GM19193 (cell line): Measurements from ENCODE around the gene TGM3.

Experiments used
- POLR2A ChIP-seq: IDR thresholded peaks from 4 replicates; pipeline ENCODE4 v1.6.1; 2011; ENCODE audit not compliant: insufficient read depth, insufficient read length; ENCODE audit errors: extremely low read depth

The TGM3 gene

GRCh38 chr20:2335096-2335870 is 39.5 kb downstream of the TGM3 start:
- TF ChIP-seq POLR2A: no peak

DNA sequence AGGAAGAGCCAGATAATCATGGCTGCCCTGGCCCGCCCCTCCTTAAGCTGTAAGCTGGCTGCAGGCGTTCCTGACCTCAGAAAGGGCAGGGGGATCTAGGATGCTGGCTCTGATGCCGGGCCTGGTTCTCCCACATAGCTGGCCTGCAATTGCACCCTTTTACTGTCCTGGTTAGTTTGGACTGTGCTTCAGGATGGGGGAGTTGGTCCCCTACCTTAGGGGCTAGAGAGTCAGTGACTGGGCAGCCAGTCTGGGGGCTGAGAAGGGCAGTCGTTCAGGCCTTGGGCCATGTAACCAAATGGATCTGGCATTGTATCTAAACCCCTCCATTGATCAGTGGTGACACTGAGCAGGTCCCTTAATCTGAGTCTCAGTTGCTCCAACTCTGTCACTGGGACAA is 40.7 kb downstream of the TGM3 start:
- no peak for TF ChIP-seq POLR2A

GRCh38 chr20:2337142-2337541 is 41.3 kb downstream of the TGM3 start:
- TF ChIP-seq POLR2A: no peak

DNA sequence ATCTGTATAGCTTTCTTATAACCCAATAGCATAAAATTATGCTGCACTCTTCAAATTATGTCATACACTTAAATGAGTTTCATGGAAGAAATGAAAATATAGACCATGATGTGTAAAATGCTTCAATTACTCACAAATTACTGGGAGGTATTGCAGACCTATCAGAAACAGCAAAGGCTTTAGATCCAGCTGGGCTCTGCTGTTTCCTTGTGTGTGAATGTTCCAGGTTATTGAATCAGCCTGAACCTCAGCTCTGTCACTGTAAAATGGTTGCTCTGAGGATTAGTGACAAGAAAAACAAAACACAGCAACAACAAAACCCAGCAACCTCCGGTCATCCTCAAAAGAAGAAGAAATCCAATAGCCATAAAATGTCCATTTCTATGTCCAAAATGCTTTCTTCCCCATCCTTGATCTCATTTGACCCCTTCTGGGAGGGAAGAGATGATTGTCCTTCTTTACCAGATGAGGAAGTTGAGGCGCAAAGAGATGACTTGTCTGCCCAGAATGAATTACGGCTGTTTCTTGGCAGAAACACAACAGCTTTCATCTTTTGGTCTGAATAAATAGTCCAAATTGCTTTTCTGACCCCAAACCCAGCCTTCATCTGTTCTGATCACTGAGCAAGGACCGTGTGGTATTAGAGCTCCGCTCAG is 42.7 kb downstream of the TGM3 start:
- no peak for TF ChIP-seq POLR2A

DNA sequence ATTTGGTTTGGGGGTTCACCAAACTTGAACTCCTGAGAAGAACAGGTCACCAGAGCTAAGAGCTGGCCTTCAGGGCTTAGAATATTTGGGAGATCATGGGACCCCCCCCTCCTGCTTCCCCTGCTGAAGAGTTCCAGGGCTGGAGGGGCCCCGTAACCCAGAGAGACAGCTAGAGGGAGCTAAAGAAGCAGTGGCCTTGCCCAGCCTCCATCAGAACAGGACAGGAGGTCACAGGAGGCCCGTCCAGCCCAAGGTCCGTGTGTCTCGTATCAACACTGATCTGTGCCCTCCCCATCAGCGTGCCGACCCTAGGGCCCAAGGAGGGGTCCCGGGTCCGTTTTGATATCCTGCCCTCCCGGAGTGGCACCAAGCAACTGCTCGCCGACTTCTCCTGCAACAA is 44.3 kb downstream of the TGM3 start:
- no peak for TF ChIP-seq POLR2A

DNA sequence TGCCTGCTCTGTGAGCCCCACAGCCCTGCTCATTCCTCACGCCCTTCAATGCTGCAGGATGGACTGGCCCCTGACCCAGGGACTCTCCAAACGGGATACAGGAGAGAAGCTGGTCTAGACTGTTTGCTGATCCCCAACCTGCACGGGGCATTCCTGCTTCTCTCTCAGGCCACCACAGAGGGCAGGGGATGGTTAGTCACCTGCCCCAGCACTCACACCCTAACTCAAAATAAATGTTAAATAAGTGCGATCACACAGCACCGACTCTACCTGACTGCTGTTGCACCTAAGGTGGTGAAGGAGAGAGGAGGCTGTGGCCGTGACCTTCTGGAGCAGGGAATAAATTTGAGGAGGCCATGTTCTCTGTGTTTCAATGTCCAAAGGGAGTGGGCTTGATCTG is 45.0 kb downstream of the TGM3 start:
- TF ChIP-seq POLR2A: no peak

GRCh38 chr20:2341336-2341735 is 45.5 kb downstream of the TGM3 start:
- TF ChIP-seq POLR2A: no peak

GRCh38 chr20:2342243-2342642 is 46.4 kb downstream of the TGM3 start:
- TF ChIP-seq POLR2A: no peak

DNA sequence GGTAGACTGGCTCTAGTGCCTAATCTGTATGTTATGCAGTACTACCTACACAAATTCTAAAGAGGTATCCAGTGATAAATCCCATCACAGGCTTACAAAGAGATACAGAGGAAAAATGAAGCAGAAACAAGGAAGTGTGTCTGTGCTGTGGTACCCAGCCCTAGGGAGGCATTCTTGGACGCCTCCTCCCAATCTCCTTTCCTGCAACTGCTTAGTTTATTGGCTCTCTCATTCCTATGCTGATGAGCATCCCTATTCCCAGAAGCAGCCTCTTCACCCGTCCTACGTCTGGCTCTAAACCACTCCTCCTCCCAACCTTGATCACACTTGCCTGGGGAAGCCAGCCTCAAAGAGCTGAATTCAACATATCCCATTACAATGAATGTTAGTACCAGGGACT is 50.4 kb downstream of the TGM3 start:
- TF ChIP-seq POLR2A: no peak

GRCh38 chr20:2348336-2348735 is 52.5 kb downstream of the TGM3 start:
- no peak for TF ChIP-seq POLR2A

DNA sequence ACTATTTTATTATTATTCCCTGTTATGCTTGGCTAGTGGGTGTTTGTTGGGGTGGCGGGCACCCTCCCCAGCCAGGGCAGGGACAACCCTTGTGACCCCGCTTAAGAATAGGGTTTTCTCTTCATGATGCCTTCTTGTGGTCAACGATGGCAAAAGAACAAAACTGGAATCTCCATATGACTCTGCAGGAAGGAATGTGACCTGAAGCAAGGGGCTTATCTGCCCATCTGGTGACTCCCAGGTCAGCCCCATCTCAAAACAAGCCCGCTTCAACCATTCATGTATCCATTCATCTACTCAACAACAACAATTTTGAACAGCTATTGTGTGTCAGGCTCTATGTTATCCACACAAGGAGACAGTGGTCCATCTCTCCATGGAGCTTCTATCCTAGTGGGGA is 54.0 kb downstream of the TGM3 start:
- no peak for TF ChIP-seq POLR2A

- no peak for TF ChIP-seq POLR2A
These were observed 54.8 kb downstream of the TGM3 start for GRCh38 chr20:2350606-2351005.

- TF ChIP-seq POLR2A: no peak
These were observed 57.4 kb downstream of the TGM3 start for GRCh38 chr20:2353231-2353630.

- TF ChIP-seq POLR2A: no peak
These were observed 61.3 kb downstream of the TGM3 start for GRCh38 chr20:2357114-2357513.

- no peak for TF ChIP-seq POLR2A
These were observed 62.2 kb downstream of the TGM3 start for GRCh38 chr20:2358006-2358405.

GRCh38 chr20:2361035-2361593 is 65.3 kb downstream of the TGM3 start:
- no peak for TF ChIP-seq POLR2A
